ENCODE measurements around the gene PTGFRN.

The PTGFRN gene

DNA sequence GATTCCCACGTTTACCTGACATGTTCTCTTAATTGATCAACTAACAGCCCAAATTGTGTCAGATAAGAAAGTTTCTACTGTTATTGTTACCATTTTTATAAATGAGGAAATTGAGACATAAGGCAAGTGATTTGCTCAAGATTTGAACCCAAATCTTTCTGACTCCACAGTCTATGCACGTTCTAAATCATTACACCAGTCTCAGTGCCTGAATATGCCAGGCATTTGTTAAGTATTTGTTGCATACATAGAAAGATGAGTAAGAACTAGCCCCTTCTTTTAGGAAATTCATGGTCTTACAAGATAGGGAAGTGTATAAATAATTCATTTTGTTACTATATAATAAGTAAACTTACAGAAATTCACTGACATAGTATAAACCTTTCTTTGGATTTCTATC, 84.7 kb downstream of the PTGFRN start:
- DNase-seq (ENCODE audit: low read depth in 2 of 2, low spot score in 1 of 2): no peak

- no peak for DNase-seq (ENCODE audit: low read depth in 2 of 2, low spot score in 1 of 2)
Observed at GRCh38 chr1:116997066-116997465, 87.3 kb downstream of the PTGFRN start.

GRCh38 chr1:116997636-116998035, 87.9 kb downstream of the PTGFRN start:
- no peak for DNase-seq (ENCODE audit: low read depth in 2 of 2, low spot score in 1 of 2)

DNA sequence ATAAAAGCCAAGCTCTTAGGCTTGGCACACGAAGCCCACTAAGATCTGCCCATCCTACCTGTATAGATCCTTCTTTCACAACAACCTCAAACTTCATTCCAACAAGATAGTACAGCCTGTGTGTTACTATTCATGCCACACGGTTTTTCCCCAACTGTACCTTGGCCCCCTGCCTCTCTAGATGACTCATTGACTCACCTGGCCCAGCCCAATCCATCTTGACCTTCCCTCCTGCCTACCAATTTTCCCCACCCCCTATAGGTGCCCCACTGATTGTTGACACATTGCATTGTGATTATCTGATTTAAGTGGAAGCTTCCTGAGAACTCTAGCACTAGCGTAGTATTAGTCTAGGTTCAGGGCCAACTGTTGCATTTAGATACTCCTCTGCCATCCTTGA, 89.9 kb downstream of the PTGFRN start:
- DNase-seq (ENCODE audit: low read depth in 2 of 2, low spot score in 1 of 2): no peak

DNA sequence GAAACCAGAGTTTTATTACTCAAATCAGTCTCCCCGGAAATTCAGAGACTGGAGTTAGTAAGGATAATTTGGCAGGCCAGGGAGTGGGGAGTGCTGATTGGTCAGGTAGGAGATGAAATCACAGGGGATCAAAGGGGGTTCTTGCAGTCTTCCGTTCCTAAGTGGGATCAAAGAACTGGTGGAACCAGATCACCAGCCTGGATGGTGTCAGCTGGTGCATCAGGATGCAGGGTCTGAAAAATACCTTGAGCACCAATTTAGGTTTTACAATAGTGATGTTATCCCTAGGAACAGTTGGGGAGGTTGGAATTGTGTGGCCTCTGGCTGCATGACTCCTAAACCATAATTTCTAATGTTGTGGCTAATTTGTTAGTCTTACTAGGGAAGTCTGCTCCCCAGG, 90.4 kb downstream of the PTGFRN start:
- no peak for DNase-seq (ENCODE audit: low read depth in 2 of 2, low spot score in 1 of 2)

GRCh38 chr1:117001254-117001927, 91.7 kb downstream of the PTGFRN start, which contains the start of gene CD101:
CD101 (plus strand) TSS chr1:117001760; CDS start chr1:117001818, 58 bp downstream.
- no peak for DNase-seq (ENCODE audit: low read depth in 2 of 2, low spot score in 1 of 2)

GRCh38 chr1:117003223-117003875, 93.6 kb downstream of the PTGFRN start:
- DNase-seq (ENCODE audit: low read depth in 2 of 2, low spot score in 1 of 2): no peak

GRCh38 chr1:117007719-117008013, 98.0 kb downstream of the PTGFRN start:
- no peak for DNase-seq (ENCODE audit: low read depth in 2 of 2, low spot score in 1 of 2)

DNA sequence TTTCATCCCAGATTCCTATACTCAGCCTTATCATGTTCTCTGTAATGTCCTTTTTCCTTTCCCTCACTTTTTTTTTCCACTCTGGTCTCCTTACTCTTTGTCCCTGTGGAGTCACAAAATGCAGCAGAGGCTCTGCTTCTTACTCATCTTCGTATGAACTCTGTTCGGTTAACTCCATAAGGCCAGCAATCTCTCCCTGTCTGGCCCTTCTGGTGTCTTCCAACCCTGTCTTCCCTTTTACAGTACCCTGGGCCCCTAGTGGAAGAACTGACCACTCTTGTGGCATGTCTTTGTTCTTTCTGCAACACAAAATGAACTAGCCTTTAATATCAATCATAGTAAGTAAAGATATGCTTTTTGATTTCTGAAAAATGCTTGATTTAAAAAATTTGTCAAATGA, 98.9 kb downstream of the PTGFRN start:
- no peak for DNase-seq (ENCODE audit: low read depth in 2 of 2, low spot score in 1 of 2)

DNA sequence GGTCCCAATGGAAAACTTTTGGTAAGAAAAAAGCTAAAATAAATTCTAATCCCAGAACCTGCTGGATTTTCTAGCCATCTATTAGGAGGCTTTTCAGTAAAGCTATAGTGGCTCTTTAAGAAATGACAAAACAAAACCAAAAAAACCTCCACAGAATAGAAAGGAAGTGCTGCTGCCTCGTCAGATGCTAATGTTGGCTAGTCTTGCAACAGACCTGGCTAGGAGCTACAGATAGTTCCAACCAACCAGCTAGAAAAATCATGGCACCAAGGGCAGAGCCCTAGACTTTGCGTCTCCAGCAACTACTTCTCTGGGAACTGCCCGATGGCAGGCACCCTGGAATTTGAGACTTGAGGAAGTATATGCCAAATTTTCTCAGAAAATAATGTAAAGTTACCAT, 99.4 kb downstream of the PTGFRN start:
- no peak for DNase-seq (ENCODE audit: low read depth in 2 of 2, low spot score in 1 of 2)

GRCh38 chr1:117010310-117010969, 100.7 kb downstream of the PTGFRN start:
- DNase-seq (ENCODE audit: low read depth in 2 of 2, low spot score in 1 of 2): no peak

DNA sequence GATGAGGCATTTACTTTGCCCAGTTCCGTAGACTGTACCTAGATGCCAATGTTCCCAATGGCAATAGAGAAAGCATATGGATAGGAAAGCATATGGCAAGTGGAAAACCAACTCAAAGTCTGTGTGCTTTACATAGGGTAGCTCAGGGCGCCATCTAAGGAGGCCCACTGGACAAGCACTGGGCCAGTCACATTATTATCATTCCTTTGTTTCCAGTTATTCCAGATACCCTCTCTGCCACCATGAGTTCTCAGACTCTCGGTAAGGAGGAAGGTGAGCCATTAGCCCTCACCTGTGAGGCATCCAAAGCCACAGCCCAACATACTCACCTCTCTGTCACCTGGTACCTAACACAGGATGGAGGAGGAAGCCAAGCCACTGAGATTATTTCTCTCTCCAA, 101.6 kb downstream of the PTGFRN start:
- DNase-seq (ENCODE audit: low read depth in 2 of 2, low spot score in 1 of 2): no peak

DNA sequence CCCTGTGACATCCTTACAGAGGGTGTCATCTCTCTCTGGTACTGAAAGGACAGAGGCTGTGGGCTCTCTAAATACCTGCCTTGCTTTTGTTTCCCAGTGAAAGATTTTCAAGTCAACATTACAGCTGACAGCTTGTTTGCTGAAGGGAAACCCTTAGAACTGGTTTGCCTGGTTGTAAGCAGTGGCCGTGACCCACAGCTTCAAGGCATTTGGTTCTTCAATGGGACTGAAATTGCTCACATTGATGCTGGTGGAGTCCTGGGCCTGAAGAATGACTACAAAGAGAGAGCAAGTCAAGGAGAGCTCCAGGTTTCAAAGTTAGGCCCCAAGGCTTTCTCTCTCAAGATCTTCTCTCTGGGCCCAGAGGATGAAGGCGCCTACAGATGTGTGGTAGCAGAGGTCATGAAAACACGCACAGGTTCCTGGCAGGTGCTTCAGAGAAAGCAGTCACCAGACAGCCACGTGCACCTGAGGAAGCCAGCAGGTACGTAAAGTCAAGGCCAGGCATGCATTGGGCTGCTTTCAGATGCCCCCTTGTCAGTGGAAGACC, 103.7 kb downstream of the PTGFRN start:
- no peak for DNase-seq (ENCODE audit: low read depth in 2 of 2, low spot score in 1 of 2)

DNA sequence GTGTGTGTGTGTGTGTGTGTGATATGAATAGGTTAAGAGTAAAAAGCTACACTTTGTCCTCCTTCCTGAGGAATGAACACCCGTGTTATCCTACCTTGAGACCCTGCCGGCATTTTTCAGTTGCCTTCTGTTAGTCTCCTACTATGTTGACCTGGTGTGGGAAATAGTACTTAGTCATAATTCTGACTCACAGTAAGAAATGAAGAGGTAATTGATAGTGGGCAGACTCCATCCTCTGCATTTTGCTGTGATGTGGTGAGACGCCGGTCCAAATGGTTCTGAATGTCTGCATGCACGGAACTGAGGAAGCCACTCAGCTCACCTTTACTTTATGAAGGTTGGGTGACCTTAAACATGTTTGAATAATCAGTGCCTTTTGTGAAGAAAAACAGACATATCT, 104.5 kb downstream of the PTGFRN start:
- no peak for DNase-seq (ENCODE audit: low read depth in 2 of 2, low spot score in 1 of 2)

DNA sequence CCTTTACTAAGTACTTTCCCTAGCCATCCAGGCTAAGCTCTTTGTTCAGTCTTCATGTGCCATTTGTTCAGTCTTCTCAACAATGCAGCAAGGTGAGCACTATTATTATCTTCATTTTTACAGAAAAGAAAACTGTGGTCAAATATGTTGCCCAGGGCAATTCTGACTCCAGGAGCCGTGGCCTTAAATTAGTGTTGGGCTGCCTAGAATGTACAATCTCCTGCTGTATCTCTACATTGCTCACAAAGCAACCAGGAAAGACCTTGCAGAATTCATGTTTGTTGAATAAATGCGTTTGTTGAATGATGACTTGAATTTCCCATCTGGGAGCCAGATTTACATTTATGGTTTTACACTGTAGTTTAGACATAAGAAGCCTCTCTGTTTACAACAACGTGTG, 106.0 kb downstream of the PTGFRN start:
- DNase-seq (ENCODE audit: low read depth in 2 of 2, low spot score in 1 of 2): no peak

DNA sequence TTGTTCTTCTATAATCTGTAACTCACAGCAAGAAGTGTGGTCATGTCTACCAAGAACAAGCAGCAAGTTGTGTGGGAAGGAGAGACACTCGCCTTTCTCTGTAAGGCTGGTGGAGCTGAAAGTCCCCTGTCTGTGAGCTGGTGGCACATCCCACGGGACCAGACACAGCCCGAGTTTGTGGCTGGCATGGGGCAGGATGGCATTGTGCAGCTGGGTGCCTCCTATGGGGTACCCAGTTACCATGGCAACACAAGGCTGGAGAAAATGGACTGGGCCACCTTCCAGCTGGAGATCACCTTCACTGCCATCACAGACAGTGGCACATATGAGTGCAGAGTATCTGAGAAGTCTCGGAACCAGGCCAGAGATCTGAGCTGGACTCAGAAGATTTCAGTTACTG, 107.3 kb downstream of the PTGFRN start:
- DNase-seq (ENCODE audit: low read depth in 2 of 2, low spot score in 1 of 2): no peak

DNA sequence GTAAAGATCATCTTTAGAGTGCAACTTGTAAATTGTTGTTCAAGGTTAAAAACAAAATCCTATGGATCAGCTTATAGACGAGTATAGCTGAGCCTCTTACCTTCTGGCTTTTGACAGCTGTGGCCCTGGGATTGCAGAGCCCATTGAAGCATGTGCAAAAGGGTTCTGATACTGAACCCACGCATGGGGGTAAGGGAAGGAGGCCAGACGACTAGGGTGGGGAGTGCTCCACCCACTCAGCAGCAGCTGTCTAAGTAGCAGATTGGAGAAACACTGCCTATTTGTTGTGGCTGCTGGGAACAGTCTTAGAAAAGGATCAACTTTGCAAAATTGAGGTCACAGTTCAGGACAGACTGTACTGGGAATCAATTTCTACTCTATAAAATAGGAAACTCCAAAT, 107.9 kb downstream of the PTGFRN start:
- DNase-seq (ENCODE audit: low read depth in 2 of 2, low spot score in 1 of 2): no peak

DNA sequence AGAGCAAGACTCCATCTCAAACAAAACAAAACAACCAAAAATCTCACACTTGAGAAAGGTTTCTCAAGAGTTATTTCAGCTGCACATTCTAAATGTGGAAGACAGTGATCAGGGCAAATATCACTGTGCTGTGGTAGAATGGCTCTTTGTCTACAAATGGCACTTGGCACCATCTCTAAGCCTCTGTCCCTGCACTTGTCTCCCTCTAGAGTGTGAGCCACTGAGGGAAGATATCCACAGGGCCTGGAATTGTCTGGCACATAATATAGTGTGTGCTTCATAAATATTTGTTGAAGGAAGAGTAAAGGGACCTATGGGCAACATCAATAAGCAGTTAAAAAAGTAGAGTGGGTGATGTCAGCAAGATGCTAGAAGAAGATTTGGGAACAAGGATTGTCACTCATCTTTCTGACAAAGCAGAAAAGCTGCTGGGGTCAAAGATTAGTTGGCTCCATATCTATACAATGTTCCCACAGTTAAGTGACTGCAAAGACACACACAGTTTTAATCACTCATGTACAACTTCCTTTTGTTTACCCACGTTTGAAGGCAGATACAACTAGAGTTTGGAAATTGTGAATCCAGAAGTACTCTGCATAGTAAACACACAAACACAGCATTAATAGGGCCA, 110.9 kb downstream of the PTGFRN start:
- DNase-seq (ENCODE audit: low read depth in 2 of 2, low spot score in 1 of 2): no peak

- DNase-seq (ENCODE audit: low read depth in 2 of 2, low spot score in 1 of 2): no peak
Observed at GRCh38 chr1:117022114-117022513, 112.4 kb downstream of the PTGFRN start.

GRCh38 chr1:117025568-117025967, 115.9 kb downstream of the PTGFRN start:
- DNase-seq (ENCODE audit: low read depth in 2 of 2, low spot score in 1 of 2): no peak

DNA sequence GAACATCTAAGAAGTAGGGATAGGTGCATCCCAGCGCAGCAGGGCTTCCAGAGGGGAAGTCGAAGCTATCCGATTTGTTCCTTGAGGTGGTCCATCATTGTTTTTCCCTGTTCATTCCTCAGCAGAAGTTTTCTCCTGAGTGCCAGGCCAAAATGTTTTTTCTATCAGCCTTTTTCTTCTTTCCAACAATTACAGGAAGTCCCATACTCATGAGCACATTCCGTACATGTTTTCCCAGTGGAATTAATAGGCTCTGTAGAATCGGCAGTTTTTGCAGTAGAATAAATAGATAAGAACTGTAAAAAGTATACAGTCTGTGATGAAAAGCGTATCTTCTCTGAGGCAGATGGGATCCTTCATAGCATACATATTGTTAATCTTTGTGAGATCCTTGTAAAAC, 116.6 kb downstream of the PTGFRN start:
- DNase-seq (ENCODE audit: low read depth in 2 of 2, low spot score in 1 of 2): no peak

- DNase-seq (ENCODE audit: low read depth in 2 of 2, low spot score in 1 of 2): no peak
Observed at GRCh38 chr1:117029685-117030084, 120.0 kb downstream of the PTGFRN start.

Data from stimulated activated CD8-positive, alpha-beta memory T cell treated with anti-CD3 and anti-CD28 coated beads, Interleukin-4, amount 100 ng/mL, for 4 hours (primary cell).